D721Med (cell line): ENCODE measurements around the gene ECHS1.

Experiments
- DNase-seq: peaks from one replicate; pipeline ENCODE4 v3.0.0; 2011; ENCODE audit warnings: low spot score; ENCODE audit not compliant: insufficient read length
- FAIRE-seq: peaks from 2 replicates; lab custom pipeline; 2011; peaks lifted over from hg19 to GRCh38; lab: Jason Lieb, UNC
- TF ChIP-seq, protein P1 (sequence below): IDR thresholded peaks from 2 replicates; pipeline ENCODE4 v1.5.1; 2012; ENCODE audit warnings: mild to moderate bottlenecking, control low read depth; ENCODE audit not compliant: insufficient read depth; ENCODE audit errors: missing control alignments

ECHS1 gene

DNA sequence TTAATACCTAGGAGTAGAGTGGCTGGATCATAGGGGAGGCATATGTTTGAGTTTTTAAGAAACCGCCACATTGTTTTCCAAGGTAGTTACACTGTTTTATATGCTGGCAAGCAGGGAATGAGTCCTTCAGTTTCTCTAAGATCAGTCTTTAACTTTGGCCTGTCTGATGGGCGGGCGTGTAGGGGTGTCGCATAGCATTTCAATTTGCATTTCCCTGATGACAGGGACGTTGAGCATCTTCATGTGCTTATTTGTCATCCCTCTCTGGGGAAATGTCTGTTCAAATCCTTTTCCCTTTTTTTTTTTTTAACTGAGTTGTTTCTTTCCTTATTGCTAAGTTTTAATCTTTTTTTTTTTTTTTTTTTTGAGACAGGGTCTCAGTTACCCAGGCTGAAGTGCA is 30.6 kb upstream of the ECHS1 start:
- TF ChIP-seq, protein P1, sequence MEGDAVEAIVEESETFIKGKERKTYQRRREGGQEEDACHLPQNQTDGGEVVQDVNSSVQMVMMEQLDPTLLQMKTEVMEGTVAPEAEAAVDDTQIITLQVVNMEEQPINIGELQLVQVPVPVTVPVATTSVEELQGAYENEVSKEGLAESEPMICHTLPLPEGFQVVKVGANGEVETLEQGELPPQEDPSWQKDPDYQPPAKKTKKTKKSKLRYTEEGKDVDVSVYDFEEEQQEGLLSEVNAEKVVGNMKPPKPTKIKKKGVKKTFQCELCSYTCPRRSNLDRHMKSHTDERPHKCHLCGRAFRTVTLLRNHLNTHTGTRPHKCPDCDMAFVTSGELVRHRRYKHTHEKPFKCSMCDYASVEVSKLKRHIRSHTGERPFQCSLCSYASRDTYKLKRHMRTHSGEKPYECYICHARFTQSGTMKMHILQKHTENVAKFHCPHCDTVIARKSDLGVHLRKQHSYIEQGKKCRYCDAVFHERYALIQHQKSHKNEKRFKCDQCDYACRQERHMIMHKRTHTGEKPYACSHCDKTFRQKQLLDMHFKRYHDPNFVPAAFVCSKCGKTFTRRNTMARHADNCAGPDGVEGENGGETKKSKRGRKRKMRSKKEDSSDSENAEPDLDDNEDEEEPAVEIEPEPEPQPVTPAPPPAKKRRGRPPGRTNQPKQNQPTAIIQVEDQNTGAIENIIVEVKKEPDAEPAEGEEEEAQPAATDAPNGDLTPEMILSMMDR: no peak
- DNase-seq (no peak), FAIRE-seq (no peak)

DNA sequence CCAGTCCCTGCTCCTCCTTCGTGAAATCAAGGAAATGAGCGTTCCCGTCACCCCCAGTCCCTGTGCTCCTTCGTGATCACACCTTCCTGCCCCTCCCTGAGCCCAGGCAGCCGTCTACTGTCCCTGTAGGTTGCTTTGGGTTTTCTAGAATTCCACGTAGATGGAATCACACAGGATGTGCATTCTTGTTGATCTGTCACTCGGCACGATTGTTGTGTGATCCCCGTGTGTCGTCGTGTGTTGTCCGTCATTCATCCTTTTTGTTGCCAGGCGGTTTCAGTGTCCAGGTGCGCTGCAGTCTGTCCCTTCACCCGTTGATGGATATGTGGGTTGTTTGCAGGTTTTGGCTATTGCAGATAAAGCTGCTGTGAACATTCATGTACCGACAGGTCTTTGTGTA is 30.2 kb upstream of the ECHS1 start:
- DNase-seq (no peak), FAIRE-seq (no peak)
- TF ChIP-seq, protein P1: no peak

DNA sequence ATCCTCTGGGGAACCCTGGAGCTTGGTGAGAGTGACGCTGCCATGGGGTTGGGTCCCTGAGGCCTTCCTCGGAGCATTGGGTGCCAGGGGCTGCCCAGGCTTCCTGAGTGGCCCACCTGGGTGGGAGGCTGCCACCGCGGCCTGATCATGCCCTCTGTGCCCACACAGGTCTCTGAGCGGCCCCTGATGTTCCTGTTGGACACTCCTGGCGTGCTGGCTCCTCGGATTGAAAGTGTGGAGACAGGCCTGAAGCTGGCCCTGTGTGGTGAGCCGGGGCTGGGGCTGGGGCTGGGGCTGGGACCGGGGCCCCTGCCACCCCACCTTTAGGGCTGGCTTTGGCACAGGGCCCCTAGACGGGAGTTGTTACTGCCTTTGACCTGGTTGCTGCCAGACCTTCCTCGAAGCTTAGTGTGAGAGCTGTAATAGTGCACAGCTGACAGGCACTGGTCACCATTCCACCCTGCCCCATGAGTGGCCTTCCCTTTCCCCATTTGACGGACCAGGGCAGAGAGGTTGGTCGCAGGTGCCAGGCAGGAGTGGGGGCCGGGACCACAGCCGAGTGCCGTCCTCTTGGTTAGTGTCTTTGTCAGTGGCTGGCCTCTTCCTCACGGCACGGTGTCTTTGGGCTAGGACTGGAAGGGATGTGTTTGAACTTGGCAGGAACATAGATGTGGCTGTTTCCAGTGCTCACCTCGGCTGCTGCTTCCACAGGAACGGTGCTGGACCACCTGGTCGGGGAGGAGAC is 29.0 kb upstream of the ECHS1 start:
- TF ChIP-seq, protein P1: no peak
- DNase-seq: no peak
- no peak for FAIRE-seq

DNA sequence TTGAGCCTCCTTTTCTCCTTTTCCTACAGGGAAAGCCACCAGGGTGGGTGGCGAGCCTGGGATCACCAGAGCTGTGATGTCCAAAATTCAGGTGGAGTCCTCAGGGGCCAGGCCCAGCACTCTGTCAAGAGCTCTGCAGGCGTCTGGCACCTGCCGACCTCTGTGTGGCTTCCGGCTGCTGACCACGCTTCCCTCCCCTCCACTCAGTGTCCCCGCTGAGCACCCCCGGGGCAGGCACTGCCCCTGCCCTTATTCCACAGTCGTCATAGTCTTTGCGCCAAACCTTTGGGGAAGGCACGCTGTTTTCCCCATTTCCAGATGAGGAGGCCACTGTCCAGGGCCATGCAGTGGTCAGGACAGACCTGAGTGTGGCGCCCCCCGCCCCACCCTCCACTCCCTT is 28.3 kb upstream of the ECHS1 start:
- TF ChIP-seq, protein P1: no peak
- DNase-seq (no peak), FAIRE-seq (no peak)

DNA sequence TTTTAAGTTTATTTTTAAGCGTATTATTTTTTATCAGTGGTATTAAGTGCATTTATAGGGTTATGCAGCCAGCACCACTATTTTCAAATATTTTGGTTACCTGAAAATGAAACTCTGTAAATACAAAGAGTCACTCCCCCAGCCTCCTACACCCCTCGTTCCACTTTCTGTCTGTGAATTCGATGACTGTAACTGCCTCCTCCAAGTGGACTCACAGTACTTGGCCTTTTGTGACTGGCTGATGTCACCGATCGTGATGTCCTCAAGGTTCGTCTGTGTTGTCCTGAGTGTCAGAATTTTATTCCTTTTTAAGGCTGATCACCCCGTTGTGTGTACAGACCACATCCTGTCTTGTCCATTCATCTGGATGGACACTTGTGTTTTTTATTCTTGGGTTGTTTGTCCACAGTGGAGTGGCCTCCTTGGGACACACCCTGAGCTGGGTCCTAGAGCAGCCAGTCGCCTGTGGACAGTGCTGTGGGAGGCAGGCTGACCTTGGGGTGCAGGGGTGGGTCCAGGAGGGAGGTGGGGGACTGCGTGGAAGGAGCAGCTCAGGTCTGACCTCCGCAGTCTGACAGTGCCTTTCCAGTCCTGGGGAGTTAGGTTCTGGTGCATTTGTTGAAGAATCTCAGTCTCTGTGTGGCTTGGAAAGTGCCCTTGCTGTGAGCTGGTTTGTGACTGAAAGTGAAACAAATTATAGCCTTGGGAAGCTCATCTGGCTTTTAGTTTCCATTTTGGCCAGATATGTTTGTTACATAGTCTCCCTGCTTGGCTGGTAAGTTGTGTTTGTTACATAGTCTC is 27.7 kb upstream of the ECHS1 start:
- FAIRE-seq (no peak), DNase-seq (no peak)
- TF ChIP-seq, protein P1: no peak

DNA sequence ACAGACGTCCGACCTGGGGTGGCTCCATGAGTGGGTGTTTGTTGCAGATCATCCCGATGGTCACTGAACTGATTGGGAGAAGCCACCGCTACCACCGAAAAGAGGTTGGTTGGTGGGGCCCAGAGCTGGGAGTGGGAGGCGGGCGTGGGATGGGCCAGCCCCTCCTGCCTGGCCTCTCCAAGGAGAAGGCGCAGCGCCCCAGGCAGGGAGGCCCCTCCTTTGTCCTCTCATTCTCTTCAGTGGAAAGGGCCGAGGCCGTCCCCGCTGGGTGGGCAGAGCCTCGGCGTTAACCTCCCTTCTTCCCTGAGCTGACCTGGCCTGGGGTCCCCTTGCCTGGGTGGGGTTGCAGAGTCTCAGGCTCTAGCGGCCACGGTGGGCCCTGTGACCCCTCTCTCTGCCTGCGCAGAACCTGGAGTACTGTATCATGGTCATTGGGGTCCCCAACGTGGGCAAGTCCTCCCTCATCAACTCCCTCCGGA is 26.0 kb upstream of the ECHS1 start:
- no peak for FAIRE-seq
- TF ChIP-seq, protein P1: no peak
- no peak for DNase-seq
